Left ventricle myocardium inferior (tissue), 1 donor: ENCODE data around the gene EEIG1. TPM values are rescaled to one million over a fixed set of nuclear protein-coding genes. Genes with fewer than 3 reads are reported as not detected.

Experiments
- DNase-seq: peaks from one replicate; pipeline ENCODE4 v3.0.0-alpha.2; 2020
- H3K27ac ChIP-seq: fragments of 200-600 bp; replicated peaks from 2 replicates; pipeline ENCODE4 v1.8.0; 2021
- H3K27me3 ChIP-seq: fragments of 200-600 bp; 2 replicates; pipeline ENCODE4 v1.8.0; 2021; ENCODE audit warnings: low read depth
- H3K36me3 ChIP-seq: fragments of 200-600 bp; 2 replicates; pipeline ENCODE4 v1.8.0; 2021
- H3K4me1 ChIP-seq: fragments of 200-600 bp; 2 replicates; pipeline ENCODE4 v1.8.0; 2021
- H3K4me3 ChIP-seq: fragments of 200-600 bp; 2 replicates; pipeline ENCODE4 v1.8.0; 2021; ENCODE audit warnings: mild to moderate bottlenecking, moderate library complexity
- H3K9me3 ChIP-seq: fragments of 200-600 bp; replicated peaks from 2 replicates; pipeline ENCODE4 v1.8.0; 2021
- CTCF ChIP-seq: fragments of 200-600 bp; IDR thresholded peaks from 2 replicates; pipeline ENCODE4 v1.8.0; 2021; ENCODE audit warnings: antibody characterized with exemption, mild to moderate bottlenecking, borderline replicate concordance
- intact Hi-C: fragments of 100-400 bp; cut with micrococcal nuclease; formaldehyde crosslinking; loops from one replicate; pipeline ENCODE4 v1.11.0; 2022
- total RNA-seq: library from RNA; stranded (reverse); fragmentation: NEBNext Ultra II Directional; extraction: Animal tissue kit (Norgen Biotek cat#: 25700); gene quantifications from one replicate; pipeline ENCODE4 v1.2.1, GENCODE V29; 2021
- donor health status: DM: no; HTN: yes; CAD: no; lungs with severe emphysema.

Gene EEIG1
- total RNA-seq, 1 donor from 2014 or later = 20.7 TPM

- intact Hi-C loops = loop anchor here (10.0 kb wide), 1 partner anchor 167 kb away; no protein-coding TSS in a partner anchor
- Histone ChIP-seq H3K27ac (peak overlapping the region; percentile 87), H3K9me3 (no peaks in the 10 kb centered on the region), H3K4me3 (no peak overlapping the region), H3K36me3 (peaks cover 24% of the 10 kb centered on the region), H3K4me1 (peaks cover 90% of the 10 kb centered on the region), H3K27me3 (no peaks in the 10 kb centered on the region)
- DNase-seq = no peak
- no peak for TF ChIP-seq CTCF
Observed at GRCh38 chr9:127947841-127948710, 32.7 kb downstream of the EEIG1 start.

- peaks cover 24% of the 10 kb centered on the region for H3K36me3 ChIP-seq
- H3K27ac ChIP-seq = peak overlapping the region; percentile 87
- H3K9me3 ChIP-seq = no peaks in the 10 kb centered on the region
- peaks cover 88% of the 10 kb centered on the region for H3K4me1 ChIP-seq
- no peak for TF ChIP-seq CTCF
- no peaks in the 10 kb centered on the region for H3K27me3 ChIP-seq
- H3K4me3 ChIP-seq = no peak overlapping the region
- intact Hi-C loops = loop anchor here (10.0 kb wide), 1 partner anchor 168 kb away; no protein-coding TSS in a partner anchor
- no peak for DNase-seq
Observed at GRCh38 chr9:127946728-127947127, 34.1 kb downstream of the EEIG1 start.

- Histone ChIP-seq H3K27me3 (no peaks in the 10 kb centered on the region), H3K4me1 (peaks cover 81% of the 10 kb centered on the region), H3K36me3 (peaks cover 24% of the 10 kb centered on the region), H3K4me3 (no peak overlapping the region), H3K9me3 (no peaks in the 10 kb centered on the region), H3K27ac (peak overlapping the region; percentile 87)
- no peak for DNase-seq
- intact Hi-C loops = loop anchor here (10.0 kb wide), 1 partner anchor 169 kb away; no protein-coding TSS in a partner anchor
- TF ChIP-seq CTCF = no peak
Observed at GRCh38 chr9:127945942-127946341, 34.8 kb downstream of the EEIG1 start.

- Histone ChIP-seq H3K4me3 (no peak overlapping the region), H3K27me3 (no peaks in the 10 kb centered on the region), H3K27ac (peak overlapping the region; percentile 87), H3K9me3 (no peaks in the 10 kb centered on the region), H3K4me1 (peaks cover 75% of the 10 kb centered on the region), H3K36me3 (peaks cover 24% of the 10 kb centered on the region)
- no peak for TF ChIP-seq CTCF
- DNase-seq = no peak
- intact Hi-C loops = loop anchor here (10.0 kb wide), 1 partner anchor 169 kb away; no protein-coding TSS in a partner anchor
Observed at GRCh38 chr9:127945338-127945737, 35.5 kb downstream of the EEIG1 start.

- Histone ChIP-seq H3K4me3 (no peak overlapping the region), H3K27ac (no peak overlapping the region), H3K27me3 (no peaks in the 10 kb centered on the region), H3K4me1 (peaks cover 68% of the 10 kb centered on the region), H3K36me3 (peaks cover 24% of the 10 kb centered on the region), H3K9me3 (no peaks in the 10 kb centered on the region)
- TF ChIP-seq CTCF = no peak
- DNase-seq = no peak
- intact Hi-C loops = loop anchor here (5.0 to 10.0 kb wide), 2 partner anchors 88 to 170 kb away; no protein-coding TSS in a partner anchor
Observed at GRCh38 chr9:127944586-127945218, 36.1 kb downstream of the EEIG1 start.
